Breast epithelium (tissue), 3 donors: ENCODE measurements around the gene GPC6.

ENCODE experiments used
- CTCF ChIP-seq, 3 donors: fragments of 450-650 bp; IDR thresholded peaks; one replicate each; pipeline ENCODE4 v1.5.1; 2016 to 2017; ENCODE audit warnings: antibody characterized with exemption in 3 of 3, mild to moderate bottlenecking in 3 of 3, moderate library complexity in 3 of 3
- POLR2A ChIP-seq: fragments of 450-650 bp; IDR thresholded peaks from one replicate; pipeline ENCODE4 v1.6.1; 2016; ENCODE audit warnings: antibody characterized with exemption, mild to moderate bottlenecking, moderate library complexity

- TF ChIP-seq POLR2A (no peak), CTCF (IDR thresholded peaks at IDR 0.05) (no peak)
Measured at GRCh38 chr13:93625536-93625935, 398.9 kb downstream of the GPC6 start.
